ENCODE data around the gene NSMCE1.
A peak's percentile ranks its signal among the peaks of the same experiment; 100 is the strongest.
"Not testable (repeated sequence)": the region's sequence is repeated elsewhere in the genome, so short reads cannot be mapped to it uniquely, and the experiment has no call there.

Gene NSMCE1

DNA sequence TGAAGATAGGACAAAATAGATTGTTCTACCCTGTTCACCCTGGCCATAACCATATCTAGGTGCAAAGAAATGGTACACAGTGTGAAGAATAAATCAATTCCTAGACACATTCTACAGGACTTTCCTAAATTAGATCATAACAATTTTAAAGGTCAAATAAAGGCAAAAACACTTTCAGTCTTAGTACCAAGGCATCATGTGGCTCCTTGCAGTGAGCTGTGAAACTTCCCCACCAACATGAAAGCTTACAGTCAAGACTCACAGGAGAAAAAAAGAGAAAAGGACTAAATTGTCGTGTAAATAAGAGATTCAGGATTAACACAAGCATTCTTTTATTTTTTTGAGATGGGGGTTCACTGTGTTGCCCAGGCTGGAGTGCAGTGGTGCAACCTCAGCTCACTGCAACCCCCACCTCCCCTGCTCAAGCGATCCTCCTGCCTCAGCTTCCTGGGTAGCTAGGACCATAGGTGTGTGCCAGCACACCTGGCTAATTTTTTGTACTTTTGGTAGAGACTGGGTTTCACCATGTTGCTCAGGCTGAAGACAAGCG, 14.2 kb downstream of the NSMCE1 start:
- peaks cover 17% of the 10 kb centered on the region for H3K4me1 ChIP-seq (ENCODE audit: low read depth, poor library complexity, severe bottlenecking)
- H4K20me1 ChIP-seq (ENCODE audit: insufficient read depth): no peaks in the 10 kb centered on the region
- no peaks in the 10 kb centered on the region for H3K79me2 ChIP-seq (ENCODE audit: insufficient read depth, low read depth)
- H3K4me2 ChIP-seq: peak overlapping the region; percentile 12; the same call in 1 of the 2 replicates
- H3K4me3 ChIP-seq (IDR thresholded peaks at IDR 0.05; ENCODE audit: insufficient read depth, low read depth, low read length): no peak overlapping the region
- H3K9ac ChIP-seq: no peak overlapping the region
- H3K27ac ChIP-seq: peak overlapping the region; percentile 11; the same call in 1 of the 2 replicates
- TF ChIP-seq, protein P1, sequence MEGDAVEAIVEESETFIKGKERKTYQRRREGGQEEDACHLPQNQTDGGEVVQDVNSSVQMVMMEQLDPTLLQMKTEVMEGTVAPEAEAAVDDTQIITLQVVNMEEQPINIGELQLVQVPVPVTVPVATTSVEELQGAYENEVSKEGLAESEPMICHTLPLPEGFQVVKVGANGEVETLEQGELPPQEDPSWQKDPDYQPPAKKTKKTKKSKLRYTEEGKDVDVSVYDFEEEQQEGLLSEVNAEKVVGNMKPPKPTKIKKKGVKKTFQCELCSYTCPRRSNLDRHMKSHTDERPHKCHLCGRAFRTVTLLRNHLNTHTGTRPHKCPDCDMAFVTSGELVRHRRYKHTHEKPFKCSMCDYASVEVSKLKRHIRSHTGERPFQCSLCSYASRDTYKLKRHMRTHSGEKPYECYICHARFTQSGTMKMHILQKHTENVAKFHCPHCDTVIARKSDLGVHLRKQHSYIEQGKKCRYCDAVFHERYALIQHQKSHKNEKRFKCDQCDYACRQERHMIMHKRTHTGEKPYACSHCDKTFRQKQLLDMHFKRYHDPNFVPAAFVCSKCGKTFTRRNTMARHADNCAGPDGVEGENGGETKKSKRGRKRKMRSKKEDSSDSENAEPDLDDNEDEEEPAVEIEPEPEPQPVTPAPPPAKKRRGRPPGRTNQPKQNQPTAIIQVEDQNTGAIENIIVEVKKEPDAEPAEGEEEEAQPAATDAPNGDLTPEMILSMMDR (conservative IDR thresholded peaks at IDR 0.05; ENCODE audit: low read depth, low read length): no peak
- no peak overlapping the region for H2AFZ ChIP-seq (ENCODE audit: low read depth)
- no peaks in the 10 kb centered on the region for H3K36me3 ChIP-seq (ENCODE audit: insufficient read depth)
- no peaks in the 10 kb centered on the region for H3K27me3 ChIP-seq (ENCODE audit: insufficient read depth, low read depth)

DNA sequence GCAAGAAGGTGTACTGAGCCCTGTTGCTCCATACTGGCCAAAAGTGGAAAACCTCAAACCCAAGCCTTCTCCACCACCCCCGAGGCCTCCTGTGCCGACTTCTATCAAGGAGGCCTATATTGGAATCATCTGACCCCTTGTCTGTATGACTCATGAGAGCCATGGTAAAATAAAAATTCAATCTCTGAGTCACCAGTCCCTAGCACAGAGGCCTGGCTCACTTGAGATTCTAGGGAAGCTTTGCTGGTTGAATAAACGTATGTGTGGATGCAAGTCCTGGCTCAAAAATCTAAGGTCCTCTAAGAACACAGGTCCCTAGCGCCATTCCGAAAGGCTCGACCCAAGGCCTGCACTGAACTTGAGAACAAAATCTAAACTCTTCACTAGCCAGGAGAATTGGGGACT, 15.0 kb downstream of the NSMCE1 start:
- Histone ChIP-seq H3K9ac (no peak overlapping the region), H3K36me3 (ENCODE audit: insufficient read depth) (no peaks in the 10 kb centered on the region), H4K20me1 (ENCODE audit: insufficient read depth) (no peaks in the 10 kb centered on the region), H3K27ac (no peak overlapping the region), H3K79me2 (ENCODE audit: insufficient read depth, low read depth) (no peaks in the 10 kb centered on the region), H3K27me3 (ENCODE audit: insufficient read depth, low read depth) (no peaks in the 10 kb centered on the region), H3K4me3 (IDR thresholded peaks at IDR 0.05; ENCODE audit: insufficient read depth, low read depth, low read length) (no peak overlapping the region), H3K4me2 (no peak overlapping the region; the same call in 1 of the 2 replicates), H3K4me1 (ENCODE audit: low read depth, poor library complexity, severe bottlenecking) (peaks cover 17% of the 10 kb centered on the region), H2AFZ (ENCODE audit: low read depth) (no peak overlapping the region)
- TF ChIP-seq, protein P1 (conservative IDR thresholded peaks at IDR 0.05; ENCODE audit: low read depth, low read length): no peak

DNA sequence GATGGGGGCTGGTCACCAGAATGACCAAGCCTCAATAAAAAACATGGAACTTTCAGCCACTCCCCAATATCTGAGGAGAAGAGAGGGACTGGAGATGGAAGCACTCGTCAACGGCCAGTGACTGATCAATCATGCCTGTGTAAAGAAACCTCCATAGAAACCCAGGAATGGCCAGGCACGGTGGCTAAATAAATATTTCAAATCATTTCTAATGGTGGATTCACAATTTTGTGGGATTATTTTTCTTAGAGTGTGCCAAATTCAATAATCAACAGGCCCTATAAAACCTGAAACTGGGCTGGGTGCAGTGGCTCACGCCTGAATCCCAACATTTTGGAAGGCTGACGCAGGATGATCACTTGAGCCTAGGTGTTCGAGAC, 16.4 kb downstream of the NSMCE1 start:
- Histone ChIP-seq H3K79me2 (ENCODE audit: insufficient read depth, low read depth) (no peaks in the 10 kb centered on the region), H4K20me1 (ENCODE audit: insufficient read depth) (no peaks in the 10 kb centered on the region), H3K27me3 (ENCODE audit: insufficient read depth, low read depth) (no peaks in the 10 kb centered on the region), H3K36me3 (ENCODE audit: insufficient read depth) (no peaks in the 10 kb centered on the region), H2AFZ (ENCODE audit: low read depth) (no peak overlapping the region), H3K4me1 (ENCODE audit: low read depth, poor library complexity, severe bottlenecking) (peaks cover 17% of the 10 kb centered on the region), H3K27ac (no peak overlapping the region), H3K9ac (no peak overlapping the region), H3K4me2 (no peak overlapping the region), H3K4me3 (IDR thresholded peaks at IDR 0.05; ENCODE audit: insufficient read depth, low read depth, low read length) (no peak overlapping the region)
- TF ChIP-seq, protein P1 (conservative IDR thresholded peaks at IDR 0.05; ENCODE audit: low read depth, low read length): no peak

DNA sequence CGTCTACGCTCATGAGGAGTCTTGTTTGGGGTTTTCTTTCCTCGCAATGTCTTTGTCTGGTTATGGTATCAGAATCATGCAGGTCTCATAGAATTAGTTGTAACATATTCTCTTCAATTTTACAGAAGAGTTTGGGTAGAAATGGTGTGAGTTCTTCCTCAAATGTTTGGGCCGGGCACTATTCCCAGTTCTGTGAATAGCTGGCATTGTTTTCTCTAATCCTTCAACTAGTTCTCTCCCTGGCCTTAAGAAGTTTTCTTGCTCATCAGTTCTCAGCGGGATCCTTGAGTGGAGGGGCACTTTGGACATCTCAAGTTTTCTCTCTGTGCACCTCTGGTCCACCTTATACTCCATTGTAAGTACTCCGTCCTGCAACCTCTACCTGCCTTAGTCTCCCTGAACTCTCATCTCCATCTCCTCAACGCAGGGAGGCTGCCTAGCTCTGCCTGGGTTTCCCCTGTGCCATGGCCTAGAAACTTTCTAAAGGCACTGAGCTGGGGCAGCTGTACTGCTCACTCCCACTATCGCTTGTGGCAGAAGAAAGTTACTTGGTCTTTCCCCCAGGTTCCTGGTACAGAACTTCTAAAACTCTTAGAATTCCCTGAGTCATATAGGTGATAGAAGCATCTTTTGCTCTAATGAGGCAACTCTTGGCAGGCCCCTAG, 16.9 kb downstream of the NSMCE1 start:
- TF ChIP-seq, protein P1 (conservative IDR thresholded peaks at IDR 0.05; ENCODE audit: low read depth, low read length): no peak
- H3K4me3 ChIP-seq (IDR thresholded peaks at IDR 0.05; ENCODE audit: insufficient read depth, low read depth, low read length): no peak overlapping the region
- no peaks in the 10 kb centered on the region for H4K20me1 ChIP-seq (ENCODE audit: insufficient read depth)
- H3K79me2 ChIP-seq (ENCODE audit: insufficient read depth, low read depth): no peaks in the 10 kb centered on the region
- no peak overlapping the region for H3K9ac ChIP-seq
- H3K27ac ChIP-seq: no peak overlapping the region
- no peaks in the 10 kb centered on the region for H3K27me3 ChIP-seq (ENCODE audit: insufficient read depth, low read depth)
- H3K36me3 ChIP-seq (ENCODE audit: insufficient read depth): no peaks in the 10 kb centered on the region
- no peak overlapping the region for H2AFZ ChIP-seq (ENCODE audit: low read depth)
- peaks cover 17% of the 10 kb centered on the region for H3K4me1 ChIP-seq (ENCODE audit: low read depth, poor library complexity, severe bottlenecking)
- no peak overlapping the region for H3K4me2 ChIP-seq

DNA sequence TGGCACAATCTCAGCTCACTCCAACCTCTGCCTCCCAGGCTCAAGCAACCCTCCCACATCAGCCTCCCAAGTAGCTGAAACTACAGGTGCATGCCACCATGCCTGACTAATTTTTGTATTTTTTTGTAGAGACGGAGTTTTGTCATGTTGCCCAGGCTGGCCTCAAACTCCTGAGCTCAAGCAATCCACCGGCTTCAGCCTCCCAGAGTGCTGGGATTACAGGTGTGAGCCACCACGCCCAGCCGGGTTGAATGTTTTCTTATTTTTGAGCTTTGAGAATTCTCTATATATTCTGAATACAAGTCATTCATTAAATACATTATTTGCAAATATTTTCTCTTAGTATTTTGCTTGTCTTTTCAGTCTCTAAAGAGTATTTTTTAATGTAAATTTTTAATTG, 19.7 kb downstream of the NSMCE1 start:
- not testable (repeated sequence) for H4K20me1 ChIP-seq (ENCODE audit: insufficient read depth); H2AFZ ChIP-seq (ENCODE audit: low read depth); H3K27ac ChIP-seq; H3K36me3 ChIP-seq (ENCODE audit: insufficient read depth); H3K27me3 ChIP-seq (ENCODE audit: insufficient read depth, low read depth); H3K4me3 ChIP-seq (IDR thresholded peaks at IDR 0.05; ENCODE audit: insufficient read depth, low read depth, low read length); H3K79me2 ChIP-seq (ENCODE audit: insufficient read depth, low read depth); H3K9ac ChIP-seq; H3K4me1 ChIP-seq (ENCODE audit: low read depth, poor library complexity, severe bottlenecking); H3K4me2 ChIP-seq

Data from KMS-11 (cell line).